Loucy (cell line): ENCODE data around the gene S100A11.
A peak's percentile ranks its signal among the peaks of the same experiment; 100 is the strongest.

Experiments
- H2AFZ ChIP-seq: fragments of 200-600 bp; sonication (generic); 2 replicates; pipeline ENCODE4 v1.6.0; 2016; ENCODE audit warnings: antibody characterized with exemption, mild to moderate bottlenecking, low read length, moderate library complexity
- H3F3A ChIP-seq: fragments of 200-600 bp; 2 replicates; pipeline ENCODE4 v1.6.0; 2016; ENCODE audit warnings: antibody characterized with exemption, low read depth, mild to moderate bottlenecking
- H3K27me3 ChIP-seq: fragments of 200-600 bp; sonication (generic); 2 replicates; pipeline ENCODE4 v1.6.1; 2014; ENCODE audit warnings: low read length, mild to moderate bottlenecking; ENCODE audit not compliant: insufficient read depth, poor library complexity, severe bottlenecking
- H3K36me3 ChIP-seq: fragments of 200-600 bp; sonication (generic); 2 replicates; pipeline ENCODE4 v1.6.1; 2016; ENCODE audit warnings: low read length; ENCODE audit not compliant: insufficient read depth
- H3K4me1 ChIP-seq: fragments of 200-600 bp; sonication (generic); 2 replicates; pipeline ENCODE4 v1.5.1; 2014; ENCODE audit warnings: low read length, mild to moderate bottlenecking; ENCODE audit not compliant: insufficient read depth, poor library complexity, severe bottlenecking
- H3K4me2 ChIP-seq: fragments of 200-600 bp; sonication (generic); 2 replicates; pipeline ENCODE4 v1.6.0; 2014; ENCODE audit warnings: antibody characterized with exemption, low read length, low read depth, mild to moderate bottlenecking; ENCODE audit not compliant: poor library complexity, severe bottlenecking
- H3K4me3 ChIP-seq: fragments of 200-600 bp; sonication (generic); 2 replicates; pipeline ENCODE4 v1.5.1; 2014; ENCODE audit warnings: low read length, mild to moderate bottlenecking, mixed read lengths; ENCODE audit not compliant: poor library complexity, severe bottlenecking
- H3K79me2 ChIP-seq: fragments of 200-600 bp; sonication (generic); 2 replicates; pipeline ENCODE4 v1.6.1; 2014; ENCODE audit warnings: low read length; ENCODE audit not compliant: insufficient read depth
- H3K9ac ChIP-seq: fragments of 200-600 bp; sonication (generic); 2 replicates; pipeline ENCODE4 v1.6.0; 2014; ENCODE audit warnings: mild to moderate bottlenecking, low read depth, low read length, moderate library complexity; ENCODE audit not compliant: poor library complexity, severe bottlenecking
- H3K9me2 ChIP-seq: fragments of 200-600 bp; sonication (generic); replicated peaks from 2 replicates; pipeline ENCODE4 v1.6.1; 2016; ENCODE audit warnings: low read depth, low read length, mixed read lengths
- H3K9me3 ChIP-seq: fragments of 200-600 bp; sonication (generic); 2 replicates; pipeline ENCODE4 v1.6.1; 2014; ENCODE audit warnings: mild to moderate bottlenecking, antibody characterized with exemption, low read length, low read depth; ENCODE audit not compliant: insufficient read depth
- H4K20me1 ChIP-seq: fragments of 200-600 bp; sonication (generic); 2 replicates; pipeline ENCODE4 v1.6.0; 2014; ENCODE audit warnings: antibody characterized with exemption, low read length, mild to moderate bottlenecking; ENCODE audit not compliant: insufficient read depth, poor library complexity, severe bottlenecking
- EZH2phosphoT487 ChIP-seq: fragments of 200-600 bp; IDR thresholded peaks from 2 replicates; pipeline ENCODE4 v1.6.1; 2018; ENCODE audit warnings: antibody characterized with exemption, mild to moderate bottlenecking, moderate library complexity, borderline replicate concordance
- TF ChIP-seq, protein P1 (sequence below): fragments of 200-600 bp; sonication (generic); conservative IDR thresholded peaks from 2 replicates; pipeline ENCODE4 v1.5.1; 2014; ENCODE audit warnings: mild to moderate bottlenecking, antibody characterized with exemption, low read length

The S100A11 gene

GRCh38 chr1:152049291-152050083 lies 12.7 kb upstream of the S100A11 start:
- no peak overlapping the region for H3K4me2 ChIP-seq
- no peaks in the 10 kb centered on the region for H3K79me2 ChIP-seq
- peaks cover 65% of the 10 kb centered on the region for H3K4me1 ChIP-seq
- H3K27me3 ChIP-seq, result no peaks in the 10 kb centered on the region
- H3K9me2 ChIP-seq, result no peaks in the 10 kb centered on the region
- no peak overlapping the region for H3K9ac ChIP-seq
- no peaks in the 10 kb centered on the region for H3K36me3 ChIP-seq
- no peak overlapping the region for H3K4me3 ChIP-seq
- no peak for TF ChIP-seq EZH2phosphoT487
- TF ChIP-seq, protein P1, sequence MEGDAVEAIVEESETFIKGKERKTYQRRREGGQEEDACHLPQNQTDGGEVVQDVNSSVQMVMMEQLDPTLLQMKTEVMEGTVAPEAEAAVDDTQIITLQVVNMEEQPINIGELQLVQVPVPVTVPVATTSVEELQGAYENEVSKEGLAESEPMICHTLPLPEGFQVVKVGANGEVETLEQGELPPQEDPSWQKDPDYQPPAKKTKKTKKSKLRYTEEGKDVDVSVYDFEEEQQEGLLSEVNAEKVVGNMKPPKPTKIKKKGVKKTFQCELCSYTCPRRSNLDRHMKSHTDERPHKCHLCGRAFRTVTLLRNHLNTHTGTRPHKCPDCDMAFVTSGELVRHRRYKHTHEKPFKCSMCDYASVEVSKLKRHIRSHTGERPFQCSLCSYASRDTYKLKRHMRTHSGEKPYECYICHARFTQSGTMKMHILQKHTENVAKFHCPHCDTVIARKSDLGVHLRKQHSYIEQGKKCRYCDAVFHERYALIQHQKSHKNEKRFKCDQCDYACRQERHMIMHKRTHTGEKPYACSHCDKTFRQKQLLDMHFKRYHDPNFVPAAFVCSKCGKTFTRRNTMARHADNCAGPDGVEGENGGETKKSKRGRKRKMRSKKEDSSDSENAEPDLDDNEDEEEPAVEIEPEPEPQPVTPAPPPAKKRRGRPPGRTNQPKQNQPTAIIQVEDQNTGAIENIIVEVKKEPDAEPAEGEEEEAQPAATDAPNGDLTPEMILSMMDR, result no peak
- H4K20me1 ChIP-seq, result no peaks in the 10 kb centered on the region
- no peaks in the 10 kb centered on the region for H3K9me3 ChIP-seq
- peaks cover 14% of the 10 kb centered on the region; the same call in 1 of the 2 replicates for H3F3A ChIP-seq
- H2AFZ ChIP-seq, result no peak overlapping the region

DNA sequence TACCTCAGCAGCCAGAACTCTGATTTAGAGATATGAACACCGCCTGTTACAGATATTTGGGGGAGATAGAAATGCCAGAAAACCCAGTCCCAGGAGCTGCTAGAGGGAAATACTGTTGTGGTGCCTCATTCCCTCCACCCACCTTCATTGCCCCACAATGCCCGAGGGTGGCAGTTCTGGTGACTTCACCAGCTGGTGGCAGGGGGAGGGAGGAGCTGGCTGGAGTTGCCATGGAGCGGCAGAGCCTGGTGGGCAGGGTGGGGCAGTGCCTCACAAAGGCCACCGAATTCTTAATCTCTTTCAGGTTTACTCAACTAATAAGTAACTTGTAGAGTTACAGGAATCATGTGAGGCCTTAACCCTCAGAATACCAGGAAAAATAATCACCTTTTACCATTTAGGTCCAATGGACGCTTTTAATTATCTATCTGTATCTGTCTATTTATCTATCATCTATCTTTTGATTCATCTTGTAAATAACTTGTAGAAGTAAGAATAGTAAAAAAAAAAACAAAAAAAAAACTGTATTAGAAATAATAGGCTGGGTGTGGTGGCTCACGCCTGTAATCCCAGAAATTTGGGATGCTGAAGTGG lies 11.7 kb upstream of the S100A11 start:
- H3K9me2 ChIP-seq, result no peaks in the 10 kb centered on the region
- peak overlapping the region; percentile 69 for H3K9ac ChIP-seq
- H2AFZ ChIP-seq, result peak overlapping the region; percentile 66; the same call in 1 of the 2 replicates
- H3K36me3 ChIP-seq, result no peaks in the 10 kb centered on the region
- H3K79me2 ChIP-seq, result no peaks in the 10 kb centered on the region
- peak overlapping the region; percentile 82 for H3K4me2 ChIP-seq
- H3K27me3 ChIP-seq, result no peaks in the 10 kb centered on the region
- peaks cover 14% of the 10 kb centered on the region; the same call in 1 of the 2 replicates for H3F3A ChIP-seq
- H3K4me1 ChIP-seq, result peaks cover 75% of the 10 kb centered on the region
- TF ChIP-seq EZH2phosphoT487, result no peak
- TF ChIP-seq, protein P1, result no peak; the same call in 1 of the 2 replicates
- no peaks in the 10 kb centered on the region for H4K20me1 ChIP-seq
- H3K4me3 ChIP-seq, result peak overlapping the region; percentile 64
- H3K9me3 ChIP-seq, result no peaks in the 10 kb centered on the region

DNA sequence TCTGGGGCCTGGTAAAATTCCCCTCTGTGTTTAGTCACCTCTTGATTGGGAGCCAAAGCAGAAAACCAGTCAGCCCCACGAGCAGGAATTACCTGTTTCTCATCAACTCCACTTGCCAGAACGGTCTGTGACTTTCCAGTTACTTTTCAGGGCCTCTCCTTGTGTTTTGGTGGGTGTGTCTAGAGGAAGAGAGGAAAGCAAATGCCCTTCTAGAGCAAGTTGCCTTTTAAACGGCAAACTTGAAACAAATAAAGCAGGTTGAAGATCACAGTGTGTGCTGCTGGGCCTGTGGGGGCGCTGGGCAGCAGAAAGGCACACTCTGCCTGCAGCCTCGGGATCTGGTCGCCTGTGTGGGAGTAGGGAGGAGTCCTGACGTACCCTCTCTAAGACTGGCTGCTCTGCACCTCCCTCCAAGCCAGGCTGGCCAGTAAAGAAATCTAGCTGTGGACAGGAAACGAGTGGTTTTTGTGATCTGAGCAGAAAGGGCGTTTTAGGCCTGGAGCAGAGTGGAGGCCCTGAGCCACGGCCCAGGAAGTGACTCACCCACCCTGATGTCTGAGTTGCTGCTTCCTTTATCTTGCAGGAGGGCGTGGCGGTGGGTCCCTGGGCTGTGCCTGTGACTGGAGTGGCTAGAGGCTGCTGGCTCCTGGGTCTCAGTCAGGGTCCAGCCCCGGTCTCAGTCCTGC lies 11.1 kb upstream of the S100A11 start:
- no peaks in the 10 kb centered on the region for H3K9me2 ChIP-seq
- no peaks in the 10 kb centered on the region for H3K79me2 ChIP-seq
- H3F3A ChIP-seq, result peaks cover 14% of the 10 kb centered on the region; the same call in 1 of the 2 replicates
- H2AFZ ChIP-seq, result peak overlapping the region; percentile 66; the same call in 1 of the 2 replicates
- H3K4me2 ChIP-seq, result peak overlapping the region; percentile 82
- H3K9ac ChIP-seq, result peak overlapping the region; percentile 83
- no peaks in the 10 kb centered on the region for H3K9me3 ChIP-seq
- H3K36me3 ChIP-seq, result no peaks in the 10 kb centered on the region
- peaks cover 77% of the 10 kb centered on the region for H3K4me1 ChIP-seq
- no peaks in the 10 kb centered on the region for H3K27me3 ChIP-seq
- H3K4me3 ChIP-seq, result peak overlapping the region; percentile 72
- H4K20me1 ChIP-seq, result no peaks in the 10 kb centered on the region
- no peak for TF ChIP-seq EZH2phosphoT487
- TF ChIP-seq, protein P1, result peak; percentile 75
